ENCODE data around the gene MAFG. TPM values are rescaled to one million over a fixed set of nuclear protein-coding genes. Genes with fewer than 3 reads are reported as not detected.

MAFG gene
- total and polyA plus RNA-seq, 2 of the 13 experiments (the other 11 are each of a cell fraction or from before 2014, with no cell fraction given), result 14.5 to 20.0 TPM

DNA sequence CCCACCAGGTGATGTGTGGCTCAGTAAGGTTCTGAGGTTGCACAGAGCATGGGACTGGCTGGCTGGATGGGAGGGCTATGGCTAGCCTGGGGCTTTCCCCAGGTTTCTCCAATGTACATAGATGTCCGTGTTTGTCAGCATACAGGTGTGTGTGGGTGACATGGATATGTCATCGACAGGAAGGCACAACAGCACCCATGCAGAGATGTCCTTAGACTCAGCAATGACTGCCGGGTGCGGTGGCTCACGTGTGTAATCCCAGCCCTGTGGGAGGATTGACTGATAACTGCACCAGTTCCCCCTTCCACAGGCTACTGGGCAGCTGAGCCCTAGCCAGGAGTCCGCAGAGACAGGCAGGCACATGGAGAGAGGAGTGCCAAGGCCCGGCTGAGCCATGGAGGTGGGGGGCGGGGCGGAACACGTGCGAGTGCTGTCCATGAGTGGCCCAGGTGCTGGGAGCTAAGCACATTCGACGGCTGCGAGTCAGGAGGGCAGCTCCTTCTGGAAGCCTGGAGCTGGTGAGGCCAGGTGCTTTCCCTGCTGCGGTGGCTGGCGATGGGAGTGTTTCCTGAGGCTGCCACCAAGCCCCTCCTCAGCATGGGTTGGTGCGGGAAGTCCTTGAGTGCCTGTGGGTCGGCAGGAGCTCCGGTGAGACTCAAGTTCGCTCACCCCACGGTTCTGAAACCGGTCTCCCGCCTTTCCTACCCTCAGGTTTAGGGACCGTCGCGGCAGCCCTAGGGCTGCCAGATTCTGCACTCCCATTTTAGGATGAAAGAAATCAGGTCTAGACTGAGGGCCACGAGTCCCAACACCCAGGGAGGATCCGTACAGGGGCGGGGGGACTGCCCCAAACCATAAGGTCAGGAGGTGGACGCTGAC lies 49.0 kb upstream of the MAFG start (continued):
- TF ChIP-seq ZNF687 (CRISPR knock-in tag; IDR thresholded peaks at IDR 0.05) (peak; percentile 98), ZNF652 (CRISPR knock-in tag; IDR thresholded peaks at IDR 0.05; ENCODE audit: borderline replicate concordance, low read depth) (no peak), ZSCAN29 (CRISPR knock-in tag; conservative IDR thresholded peaks at IDR 0.05) (no peak), ZFYVE20 (CRISPR knock-in tag; IDR thresholded peaks at IDR 0.05; ENCODE audit: borderline replicate concordance, low read depth) (peak; percentile 77; the same call in 1 of the 2 replicates), FOXK1 (CRISPR knock-in tag; IDR thresholded peaks at IDR 0.05; ENCODE audit: borderline replicate concordance, low read depth) (no peak), ZMAT3 (CRISPR knock-in tag; conservative IDR thresholded peaks at IDR 0.05) (peak; percentile 54; the same call in 1 of the 2 replicates), ZBTB8A (CRISPR knock-in tag; IDR thresholded peaks at IDR 0.05; ENCODE audit: borderline replicate concordance, low read depth) (no peak), ADNP (CRISPR knock-in tag; IDR thresholded peaks at IDR 0.05) (no peak), HNRNPUL1 (IDR thresholded peaks at IDR 0.05; ENCODE audit: low read depth, low read length) (no peak), YEATS2 (CRISPR knock-in tag; IDR thresholded peaks at IDR 0.05; ENCODE audit: borderline replicate concordance) (0 out of 2 replicates have a peak, but pooled peaks have one; percentile 28), ZNF737 (CRISPR knock-in tag; IDR thresholded peaks at IDR 0.05; ENCODE audit: borderline replicate concordance) (no peak), ZNF180 (CRISPR knock-in tag; IDR thresholded peaks at IDR 0.05; ENCODE audit: borderline replicate concordance, low read depth) (no peak), ZNF816 (CRISPR knock-in tag; IDR thresholded peaks at IDR 0.05; ENCODE audit: borderline replicate concordance) (no peak), NFKBIZ (CRISPR knock-in tag; IDR thresholded peaks at IDR 0.05) (no peak), ZNF616 (CRISPR knock-in tag; IDR thresholded peaks at IDR 0.05; ENCODE audit: low read depth) (0 out of 2 replicates have a peak, but pooled peaks have one; percentile 22), ZNF264 (CRISPR knock-in tag; IDR thresholded peaks at IDR 0.05) (no peak), ARNT (IDR thresholded peaks at IDR 0.05) (no peak), ZNF749 (CRISPR knock-in tag; IDR thresholded peaks at IDR 0.05; ENCODE audit: borderline replicate concordance) (peak; percentile 20; the same call in 1 of the 2 replicates), ZBTB38 (CRISPR knock-in tag; IDR thresholded peaks at IDR 0.05) (peak; percentile 92), TBX3 (IDR thresholded peaks at IDR 0.05; ENCODE audit: borderline replicate concordance) (no peak), ERF (CRISPR knock-in tag; IDR thresholded peaks at IDR 0.05) (peak; percentile 54; the same call in 1 of the 2 replicates), ASH2L (IDR thresholded peaks at IDR 0.05; ENCODE audit: insufficient read length, low read depth, low read length) (no peak)
- TF ChIP-seq, protein P1, sequence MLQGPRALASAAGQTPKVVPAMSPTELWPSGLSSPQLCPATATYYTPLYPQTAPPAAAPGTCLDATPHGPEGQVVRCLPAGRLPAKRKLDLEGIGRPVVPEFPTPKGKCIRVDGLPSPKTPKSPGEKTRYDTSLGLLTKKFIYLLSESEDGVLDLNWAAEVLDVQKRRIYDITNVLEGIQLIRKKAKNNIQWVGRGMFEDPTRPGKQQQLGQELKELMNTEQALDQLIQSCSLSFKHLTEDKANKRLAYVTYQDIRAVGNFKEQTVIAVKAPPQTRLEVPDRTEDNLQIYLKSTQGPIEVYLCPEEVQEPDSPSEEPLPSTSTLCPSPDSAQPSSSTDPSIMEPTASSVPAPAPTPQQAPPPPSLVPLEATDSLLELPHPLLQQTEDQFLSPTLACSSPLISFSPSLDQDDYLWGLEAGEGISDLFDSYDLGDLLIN (CRISPR knock-in tag; IDR thresholded peaks at IDR 0.05; ENCODE audit: borderline replicate concordance), result no peak

Data from HepG2 (cell line).